Esophagus squamous epithelium (tissue), 4 donors: ENCODE data around the gene SERPINI1.

ENCODE experiments used
- POLR2A ChIP-seq, 4 donors: fragments of 450-650 bp; IDR thresholded peaks; one replicate each; pipeline ENCODE4 v1.6.1; 2017; ENCODE audit warnings: antibody characterized with exemption in 4 of 4, mild to moderate bottlenecking in 4 of 4, moderate library complexity in 3 of 4
- TF ChIP-seq, protein P1 (sequence below), 6 experiments: fragments of 450-650 bp in 4 of 6; fragments of 200-600 bp in 2 of 6; sonication (generic) in 2 of 6; IDR thresholded peaks; one replicate each; pipeline ENCODE4 v1.5.1; 2016 to 2019; ENCODE audit warnings: antibody characterized with exemption in 6 of 6, mild to moderate bottlenecking in 4 of 6, moderate library complexity in 4 of 6

DNA sequence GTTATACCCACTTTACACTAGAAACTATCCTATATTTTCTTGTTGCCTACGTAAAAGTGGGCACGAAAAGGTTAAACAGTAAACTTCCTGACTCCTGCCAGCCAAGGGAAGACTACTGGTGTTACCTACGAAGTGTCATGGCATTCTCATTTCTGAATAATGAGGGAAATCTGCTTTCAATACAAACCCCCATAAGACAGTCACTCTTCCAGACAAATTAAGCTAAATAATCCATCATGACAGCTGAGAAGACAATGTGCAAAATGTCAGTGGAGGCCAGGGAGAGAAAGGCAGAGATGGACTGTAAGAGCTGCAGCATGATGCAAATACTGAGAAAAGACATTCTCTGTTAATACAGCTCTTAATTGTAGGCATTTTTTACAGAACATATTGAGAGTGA, 136.5 kb downstream of the SERPINI1 start:
- TF ChIP-seq, protein P1, sequence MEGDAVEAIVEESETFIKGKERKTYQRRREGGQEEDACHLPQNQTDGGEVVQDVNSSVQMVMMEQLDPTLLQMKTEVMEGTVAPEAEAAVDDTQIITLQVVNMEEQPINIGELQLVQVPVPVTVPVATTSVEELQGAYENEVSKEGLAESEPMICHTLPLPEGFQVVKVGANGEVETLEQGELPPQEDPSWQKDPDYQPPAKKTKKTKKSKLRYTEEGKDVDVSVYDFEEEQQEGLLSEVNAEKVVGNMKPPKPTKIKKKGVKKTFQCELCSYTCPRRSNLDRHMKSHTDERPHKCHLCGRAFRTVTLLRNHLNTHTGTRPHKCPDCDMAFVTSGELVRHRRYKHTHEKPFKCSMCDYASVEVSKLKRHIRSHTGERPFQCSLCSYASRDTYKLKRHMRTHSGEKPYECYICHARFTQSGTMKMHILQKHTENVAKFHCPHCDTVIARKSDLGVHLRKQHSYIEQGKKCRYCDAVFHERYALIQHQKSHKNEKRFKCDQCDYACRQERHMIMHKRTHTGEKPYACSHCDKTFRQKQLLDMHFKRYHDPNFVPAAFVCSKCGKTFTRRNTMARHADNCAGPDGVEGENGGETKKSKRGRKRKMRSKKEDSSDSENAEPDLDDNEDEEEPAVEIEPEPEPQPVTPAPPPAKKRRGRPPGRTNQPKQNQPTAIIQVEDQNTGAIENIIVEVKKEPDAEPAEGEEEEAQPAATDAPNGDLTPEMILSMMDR (IDR thresholded peaks at IDR 0.05), result no peak
- TF ChIP-seq POLR2A (IDR thresholded peaks at IDR 0.05), result no peak
